MM.1S (cell line): ENCODE measurements around the gene SPAG16.

Experiments
- EZH2 ChIP-seq: fragments of 300-600 bp; sonication (generic); optimal IDR thresholded peaks from 2 replicates; pipeline ENCODE3; 2017; ENCODE audit warnings: low read depth, mild to moderate bottlenecking, antibody characterized with exemption, low read length, mixed read lengths
- TF ChIP-seq, protein P1 (sequence below): fragments of 300-600 bp; sonication (generic); IDR thresholded peaks from 2 replicates; pipeline ENCODE4 v1.5.1; 2016; ENCODE audit warnings: antibody characterized with exemption, low read length, mixed read lengths

GRCh38 chr2:213416832-213417231 lies 132.6 kb downstream of the SPAG16 start:
- TF ChIP-seq, protein P1, sequence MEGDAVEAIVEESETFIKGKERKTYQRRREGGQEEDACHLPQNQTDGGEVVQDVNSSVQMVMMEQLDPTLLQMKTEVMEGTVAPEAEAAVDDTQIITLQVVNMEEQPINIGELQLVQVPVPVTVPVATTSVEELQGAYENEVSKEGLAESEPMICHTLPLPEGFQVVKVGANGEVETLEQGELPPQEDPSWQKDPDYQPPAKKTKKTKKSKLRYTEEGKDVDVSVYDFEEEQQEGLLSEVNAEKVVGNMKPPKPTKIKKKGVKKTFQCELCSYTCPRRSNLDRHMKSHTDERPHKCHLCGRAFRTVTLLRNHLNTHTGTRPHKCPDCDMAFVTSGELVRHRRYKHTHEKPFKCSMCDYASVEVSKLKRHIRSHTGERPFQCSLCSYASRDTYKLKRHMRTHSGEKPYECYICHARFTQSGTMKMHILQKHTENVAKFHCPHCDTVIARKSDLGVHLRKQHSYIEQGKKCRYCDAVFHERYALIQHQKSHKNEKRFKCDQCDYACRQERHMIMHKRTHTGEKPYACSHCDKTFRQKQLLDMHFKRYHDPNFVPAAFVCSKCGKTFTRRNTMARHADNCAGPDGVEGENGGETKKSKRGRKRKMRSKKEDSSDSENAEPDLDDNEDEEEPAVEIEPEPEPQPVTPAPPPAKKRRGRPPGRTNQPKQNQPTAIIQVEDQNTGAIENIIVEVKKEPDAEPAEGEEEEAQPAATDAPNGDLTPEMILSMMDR = no peak
- TF ChIP-seq EZH2 = no peak
